G401.6 (cell line): ENCODE data around the gene HSDL1.
A peak's percentile ranks its signal among the peaks of the same experiment; 100 is the strongest.

ENCODE experiments used
- FAIRE-seq: peaks from 2 replicates; lab custom pipeline; 2012; peaks lifted over from hg19 to GRCh38; lab: Jason Lieb, UNC

Gene HSDL1

GRCh38 chr16:84144859-84145639, at the start of gene HSDL1, which contains the start of gene DNAAF1:
HSDL1 (minus strand) TSS chr16:84145177; CDS start chr16:84131321, 13,856 bp downstream.
DNAAF1 (plus strand) TSS chr16:84145308; CDS start chr16:84145441, 133 bp downstream.
- FAIRE-seq = no peak

GRCh38 chr16:84194018-84194417, 49.0 kb upstream of the HSDL1 start:
- FAIRE-seq = no peak

GRCh38 chr16:84193480-84193879, 48.5 kb upstream of the HSDL1 start:
- FAIRE-seq = no peak

GRCh38 chr16:84191466-84191865, 46.5 kb upstream of the HSDL1 start:
- no peak for FAIRE-seq

GRCh38 chr16:84190731-84191388, 45.9 kb upstream of the HSDL1 start, which contains the start of gene ADAD2:
ADAD2 (plus strand) TSS chr16:84191157; CDS start chr16:84191231, 74 bp downstream.
- FAIRE-seq = no peak

- peak; percentile 89 for FAIRE-seq
Measured at GRCh38 chr16:84186685-84187437, 41.9 kb upstream of the HSDL1 start, which contains the start of gene TAF1C. TAF1C (minus strand) TSS chr16:84187057; CDS start chr16:84184988, 2,069 bp downstream.

GRCh38 chr16:84184775-84185174, 39.8 kb upstream of the HSDL1 start:
- FAIRE-seq = no peak

GRCh38 chr16:84183911-84184591, 39.1 kb upstream of the HSDL1 start:
- no peak for FAIRE-seq

GRCh38 chr16:84183572-84183875, 38.5 kb upstream of the HSDL1 start:
- no peak for FAIRE-seq

GRCh38 chr16:84182680-84183571, 37.9 kb upstream of the HSDL1 start:
- no peak for FAIRE-seq

- no peak for FAIRE-seq
Measured at GRCh38 chr16:84182104-84182503, 37.1 kb upstream of the HSDL1 start.

GRCh38 chr16:84181144-84181915, 36.4 kb upstream of the HSDL1 start:
- no peak for FAIRE-seq

- no peak for FAIRE-seq
Measured at GRCh38 chr16:84180519-84181140, 35.7 kb upstream of the HSDL1 start.

- FAIRE-seq = no peak
Measured at GRCh38 chr16:84179612-84180320, 34.8 kb upstream of the HSDL1 start.

GRCh38 chr16:84178892-84179611, 34.1 kb upstream of the HSDL1 start:
- FAIRE-seq = no peak

- FAIRE-seq = no peak
Measured at GRCh38 chr16:84178146-84178765, 33.3 kb upstream of the HSDL1 start.

- FAIRE-seq = no peak
Measured at GRCh38 chr16:84177741-84178073, 32.7 kb upstream of the HSDL1 start.
